SK-N-SH treated with all-trans-retinoic acid at 6 μM for 48 hours (cell line): ENCODE measurements around the gene P2RY14.

Source experiments
- CSDC2 ChIP-seq: fragments of 250-450 bp; sonication (Bioruptor Pico); IDR thresholded peaks from 2 replicates; pipeline ENCODE4 v1.5.0; 2020; ENCODE audit warnings: mild to moderate bottlenecking, moderate library complexity
- CSRNP3 ChIP-seq: fragments of 250-450 bp; sonication (Bioruptor Pico); IDR thresholded peaks from 2 replicates; pipeline ENCODE4 v1.5.1; 2021; ENCODE audit warnings: mild to moderate bottlenecking, moderate library complexity
- PATZ1 ChIP-seq: fragments of 250-450 bp; sonication (Bioruptor Pico); IDR thresholded peaks from 2 replicates; pipeline ENCODE4 v1.8.0; 2020; ENCODE audit warnings: mild to moderate bottlenecking, moderate library complexity, borderline replicate concordance
- PPARA ChIP-seq: fragments of 250-450 bp; sonication (Bioruptor Pico); IDR thresholded peaks from 2 replicates; pipeline ENCODE4 v1.5.0; 2020; ENCODE audit warnings: mild to moderate bottlenecking, borderline replicate concordance
- SNAI2 ChIP-seq: fragments of 250-450 bp; sonication (Bioruptor Pico); IDR thresholded peaks from 2 replicates; pipeline ENCODE4 v1.5.0; 2020; ENCODE audit warnings: mild to moderate bottlenecking, moderate library complexity
- ZFP30 ChIP-seq: fragments of 450-650 bp; formaldehyde crosslinking; IDR thresholded peaks from 2 replicates; pipeline ENCODE4 v1.5.0; 2022; ENCODE audit warnings: mild to moderate bottlenecking, moderate library complexity
- ZNF8 ChIP-seq: fragments of 450-650 bp; formaldehyde crosslinking; IDR thresholded peaks from 2 replicates; pipeline ENCODE4 v1.5.0; 2020; ENCODE audit warnings: mild to moderate bottlenecking, moderate library complexity

- TF ChIP-seq SNAI2 (no peak), ZFP30 (CRISPR knock-in tag) (no peak), ZNF8 (no peak), CSRNP3 (CRISPR knock-in tag) (no peak), PATZ1 (CRISPR knock-in tag) (no peak), CSDC2 (CRISPR knock-in tag) (no peak), PPARA (CRISPR knock-in tag) (no peak)
These were observed 63.9 kb downstream of the P2RY14 start for GRCh38 chr3:151214459-151214858.
